Activated CD4-positive, alpha-beta memory T cell treated with anti-CD3 and anti-CD28 coated beads for 36 hours (primary cell): ENCODE measurements around the gene CLEC9A. TPM values are rescaled to one million over a fixed set of nuclear protein-coding genes. Genes with fewer than 3 reads are reported as not detected.

Experiments used
- CTCF ChIA-PET: fragments of 350-600 bp; sonication (Branson Sonifier 250); formaldehyde crosslinking; loops from one replicate; lab custom pipeline; 2021; ENCODE audit warnings: antibody characterized with exemption, inconsistent platforms; lab: Charles Lee
- POLR2A ChIA-PET: fragments of 350-600 bp; sonication (Branson Sonifier 250); formaldehyde crosslinking; loops from one replicate; lab custom pipeline; 2021; ENCODE audit warnings: antibody characterized with exemption; lab: Charles Lee
- DNase-seq: peaks from one replicate; pipeline ENCODE4 v3.0.0-alpha.2; 2020
- H3K27ac Mint-ChIP-seq: one replicate; pipeline ENCODE4 v1.8.0; 2021; ENCODE audit warnings: mixed read lengths
- H3K27me3 Mint-ChIP-seq: one replicate; pipeline ENCODE4 v1.8.0; 2021; ENCODE audit warnings: mixed read lengths
- H3K36me3 Mint-ChIP-seq: one replicate; pipeline ENCODE4 v1.8.0; 2021; ENCODE audit warnings: mixed read lengths
- H3K4me1 Mint-ChIP-seq: one replicate; pipeline ENCODE4 v1.8.0; 2021; ENCODE audit warnings: low read depth, mixed read lengths
- H3K4me3 Mint-ChIP-seq: one replicate; pipeline ENCODE4 v1.8.0; 2021; ENCODE audit warnings: mild to moderate bottlenecking, mixed read lengths
- H3K9me3 Mint-ChIP-seq: one replicate; pipeline ENCODE4 v1.8.0; 2021; ENCODE audit warnings: mixed read lengths
- intact Hi-C: fragments of 100-400 bp; cut with micrococcal nuclease; formaldehyde crosslinking; loops from one replicate; pipeline ENCODE4 v1.15.1; 2023
- total RNA-seq, 2 experiments: library from RNA; stranded (reverse); gene quantifications; one replicate each; pipeline ENCODE4 v1.2.3, GENCODE V29; 2021

CLEC9A gene
- total RNA-seq, 2 experiments from 2014 or later: not detected

DNA sequence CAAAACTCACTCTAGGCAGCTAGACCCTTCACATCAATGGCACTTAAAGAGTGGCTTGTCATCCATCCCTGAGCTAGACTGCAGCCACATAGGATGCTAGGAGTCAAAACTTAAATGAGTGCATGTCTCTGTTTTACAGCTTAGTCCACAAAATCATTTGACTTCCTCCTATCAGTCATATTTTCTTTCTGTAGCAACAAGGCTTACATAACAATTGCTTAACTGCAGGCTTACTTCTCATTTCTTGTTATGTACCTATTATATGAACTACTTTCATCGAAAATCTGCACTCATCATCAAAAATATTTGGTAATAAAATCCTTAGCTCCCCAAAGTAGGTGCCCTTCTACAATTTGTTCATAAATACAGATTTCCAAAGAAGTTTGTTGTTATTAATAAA lies 38.2 kb downstream of the CLEC9A start:
- Mint-ChIP-seq H3K27me3 (peaks cover 11% of the 10 kb centered on the region), H3K4me1 (no peaks in the 10 kb centered on the region), H3K36me3 (no peaks in the 10 kb centered on the region), H3K9me3 (no peaks in the 10 kb centered on the region), H3K27ac (no peak overlapping the region), H3K4me3 (no peak overlapping the region)
- intact Hi-C loops: loop anchor here (2.0 kb wide), 1 partner anchor 26 kb away; no protein-coding TSS in a partner anchor
- POLR2A ChIA-PET: no interaction called here
- no peak for DNase-seq
- CTCF ChIA-PET: interaction anchor here (1.8 kb wide), 1 partner anchor 11 kb away, joined by 4 read pairs; no protein-coding TSS in a partner anchor

DNA sequence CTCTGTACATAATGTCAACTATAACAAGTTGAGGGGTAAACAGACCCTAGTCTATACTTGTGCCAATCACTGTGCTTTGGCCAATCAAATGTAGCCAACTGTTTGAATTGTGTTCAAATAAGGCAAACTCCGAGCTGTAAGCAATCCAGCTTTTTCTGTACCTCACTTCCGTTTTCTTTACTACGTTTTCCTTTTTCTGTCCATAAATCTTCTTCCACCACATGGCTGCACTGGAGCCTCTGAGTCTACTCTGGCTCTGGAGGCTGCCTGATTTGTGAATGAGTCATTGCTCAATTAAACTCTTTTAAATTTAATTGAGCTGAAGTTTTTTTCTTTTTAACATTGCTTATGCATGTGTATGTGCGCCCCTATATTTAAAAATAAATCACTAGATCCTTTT lies 38.6 kb downstream of the CLEC9A start:
- peaks cover 11% of the 10 kb centered on the region for H3K27me3 Mint-ChIP-seq
- no peak overlapping the region for H3K27ac Mint-ChIP-seq
- H3K4me3 Mint-ChIP-seq: no peak overlapping the region
- POLR2A ChIA-PET: no interaction called here
- intact Hi-C loops: loop anchor here (2.0 kb wide), 1 partner anchor 26 kb away; no protein-coding TSS in a partner anchor
- H3K9me3 Mint-ChIP-seq: no peaks in the 10 kb centered on the region
- H3K36me3 Mint-ChIP-seq: no peaks in the 10 kb centered on the region
- H3K4me1 Mint-ChIP-seq: no peaks in the 10 kb centered on the region
- no peak for DNase-seq
- CTCF ChIA-PET: interaction anchor here (1.8 kb wide), 1 partner anchor 11 kb away, joined by 4 read pairs; no protein-coding TSS in a partner anchor

DNA sequence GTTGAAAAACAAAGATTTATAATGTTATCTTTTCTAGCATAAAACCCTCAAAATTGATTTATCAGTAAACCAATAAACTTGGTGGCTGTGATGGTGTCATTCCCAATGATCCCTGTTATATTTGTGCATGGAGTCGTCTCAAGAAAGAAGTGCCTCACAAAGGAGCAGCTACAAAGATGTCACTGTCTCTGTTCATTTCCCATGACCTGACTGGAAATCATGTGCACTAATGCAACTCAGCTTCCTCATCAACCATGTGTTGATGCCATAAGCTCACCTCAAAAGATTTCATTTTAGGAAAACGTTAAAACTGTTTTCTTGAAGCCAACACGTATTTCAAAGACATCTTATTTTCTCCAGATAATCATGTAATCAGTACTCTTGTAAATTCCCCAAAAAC lies 39.5 kb downstream of the CLEC9A start:
- ChIA-PET POLR2A (no interaction called here), CTCF (no interaction called here)
- Mint-ChIP-seq H3K36me3 (no peaks in the 10 kb centered on the region), H3K27ac (no peak overlapping the region), H3K4me3 (no peak overlapping the region), H3K9me3 (no peaks in the 10 kb centered on the region), H3K4me1 (no peaks in the 10 kb centered on the region), H3K27me3 (peaks cover 11% of the 10 kb centered on the region)
- DNase-seq: no peak
- intact Hi-C loops: loop anchor here (2.0 kb wide), 1 partner anchor 25 kb away; no protein-coding TSS in a partner anchor

DNA sequence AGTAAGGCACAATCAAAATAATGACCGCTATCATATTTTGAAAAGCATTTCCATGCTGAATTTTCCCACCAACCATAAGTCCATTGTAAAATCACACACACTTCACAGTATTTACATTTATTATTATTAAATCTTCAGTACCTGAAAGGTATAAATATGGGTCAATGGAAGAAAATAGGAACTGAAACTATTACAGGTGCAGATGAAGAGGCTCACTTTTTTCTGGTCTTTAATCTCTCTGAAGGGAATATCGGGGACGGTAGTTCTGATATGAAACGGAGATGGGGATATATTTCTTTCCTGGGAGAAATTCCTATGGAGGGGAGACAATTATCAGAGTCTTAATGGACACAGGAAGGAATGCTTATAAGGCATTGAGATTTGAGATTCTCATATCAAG lies 39.9 kb downstream of the CLEC9A start:
- no peak for DNase-seq
- Mint-ChIP-seq H3K9me3 (no peaks in the 10 kb centered on the region), H3K4me3 (no peak overlapping the region), H3K36me3 (no peaks in the 10 kb centered on the region), H3K4me1 (no peaks in the 10 kb centered on the region), H3K27me3 (peaks cover 11% of the 10 kb centered on the region), H3K27ac (no peak overlapping the region)
- ChIA-PET POLR2A (no interaction called here), CTCF (no interaction called here)
- intact Hi-C loops: no loop called here

DNA sequence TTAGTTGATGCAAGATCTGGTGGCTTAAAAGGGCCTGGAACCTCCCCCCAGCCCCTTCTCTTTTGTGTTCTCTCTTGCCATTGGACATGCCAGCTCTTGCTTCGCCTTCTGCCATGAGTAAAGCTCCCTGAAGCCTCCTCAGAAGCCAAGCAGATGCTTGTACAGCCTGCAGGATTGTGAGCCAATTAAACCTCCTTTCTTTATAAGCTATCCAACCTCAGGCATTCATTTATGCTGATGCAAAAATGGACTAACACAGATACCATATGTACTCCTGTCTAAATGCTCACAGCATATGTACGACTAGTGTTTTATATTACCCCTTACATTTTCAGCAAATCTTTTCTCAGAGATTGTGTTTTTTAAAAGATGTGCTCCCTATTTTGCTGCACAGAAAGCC lies 41.6 kb downstream of the CLEC9A start:
- Mint-ChIP-seq H3K36me3 (no peaks in the 10 kb centered on the region), H3K4me3 (no peak overlapping the region), H3K4me1 (no peaks in the 10 kb centered on the region), H3K27me3 (peaks cover 11% of the 10 kb centered on the region), H3K9me3 (no peaks in the 10 kb centered on the region), H3K27ac (no peak overlapping the region)
- no peak for DNase-seq
- intact Hi-C loops: no loop called here
- POLR2A ChIA-PET: no interaction called here
- CTCF ChIA-PET: no interaction called here

DNA sequence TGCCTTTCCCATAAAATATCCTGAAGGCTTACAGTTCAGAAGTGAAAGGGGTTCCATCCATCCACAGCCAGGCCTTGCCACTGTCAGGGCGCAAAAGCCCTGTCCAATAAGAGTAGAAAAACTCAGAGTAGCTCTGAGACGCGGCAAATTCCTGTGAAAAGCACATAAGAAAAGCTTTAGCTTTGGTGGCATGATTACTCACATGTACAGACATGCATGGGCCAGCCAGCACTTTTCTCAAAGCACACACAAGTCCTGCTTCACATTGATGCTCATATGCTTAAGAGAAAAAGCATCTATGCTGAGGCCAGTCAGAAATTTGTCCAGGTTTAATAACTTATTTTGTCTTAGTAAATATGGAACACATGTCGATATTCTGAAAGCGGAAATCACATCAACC lies 42.8 kb downstream of the CLEC9A start:
- intact Hi-C loops: no loop called here
- CTCF ChIA-PET: no interaction called here
- Mint-ChIP-seq H3K36me3 (no peaks in the 10 kb centered on the region), H3K27me3 (peaks cover 11% of the 10 kb centered on the region), H3K4me1 (no peaks in the 10 kb centered on the region), H3K4me3 (no peak overlapping the region), H3K27ac (no peak overlapping the region), H3K9me3 (no peaks in the 10 kb centered on the region)
- POLR2A ChIA-PET: no interaction called here
- no peak for DNase-seq

DNA sequence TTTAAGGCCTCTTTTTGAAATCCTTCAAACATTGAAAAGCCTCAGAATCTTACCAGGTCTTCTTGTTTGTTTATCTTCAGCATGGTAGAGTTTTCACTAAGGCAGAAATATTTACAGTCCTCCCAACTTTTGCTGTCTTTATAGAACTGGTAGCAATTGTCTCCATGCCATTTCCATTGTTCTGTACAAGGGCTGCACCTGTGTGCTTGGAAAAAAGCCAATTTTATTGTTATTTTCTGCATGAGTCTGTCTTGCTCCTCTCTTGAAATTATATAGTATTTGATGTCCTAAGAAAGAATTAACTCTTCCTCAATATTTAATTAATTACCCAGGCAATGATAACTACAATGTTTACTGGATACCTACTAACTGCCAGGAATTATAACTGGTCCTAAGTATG lies 45.0 kb downstream of the CLEC9A start:
- intact Hi-C loops: no loop called here
- Mint-ChIP-seq H3K9me3 (no peaks in the 10 kb centered on the region), H3K36me3 (no peaks in the 10 kb centered on the region), H3K4me3 (no peak overlapping the region), H3K27ac (no peak overlapping the region), H3K4me1 (no peaks in the 10 kb centered on the region), H3K27me3 (peaks cover 19% of the 10 kb centered on the region)
- no peak for DNase-seq
- ChIA-PET POLR2A (no interaction called here), CTCF (no interaction called here)

DNA sequence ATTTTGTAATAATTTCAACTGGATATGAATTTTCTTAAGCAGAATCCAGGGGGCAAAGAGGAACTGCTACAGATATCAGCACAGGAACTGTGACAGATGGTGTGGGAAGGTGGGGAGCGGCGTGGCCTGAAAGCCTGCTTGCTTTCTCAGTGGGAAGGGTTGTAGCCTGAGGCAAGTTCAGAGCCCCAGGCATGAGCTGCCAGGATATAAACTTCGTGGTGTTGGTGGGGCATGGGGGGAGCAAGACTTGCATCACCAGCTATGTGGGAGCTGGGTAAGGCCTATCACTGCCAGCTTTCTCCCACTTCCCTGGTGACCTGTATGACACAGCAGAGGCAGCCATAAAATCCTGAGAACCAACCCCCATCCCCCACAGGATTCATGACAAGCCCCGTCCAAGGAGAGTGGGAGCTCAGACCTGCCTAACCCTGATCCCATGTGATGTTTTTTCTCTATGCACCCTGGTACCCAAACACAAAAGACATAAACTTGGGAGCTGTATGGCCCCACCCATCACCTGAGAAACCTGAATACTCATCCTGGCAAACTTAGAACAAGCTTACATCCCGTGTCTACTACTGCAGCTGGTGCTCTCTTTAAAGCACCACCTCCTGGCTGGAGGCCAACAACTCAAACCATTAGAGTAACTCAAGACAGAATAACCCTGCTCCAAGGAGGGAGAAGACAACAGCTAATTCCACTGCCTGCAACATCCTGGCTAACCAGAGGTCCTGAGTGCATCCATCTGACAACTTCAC lies 51.8 kb downstream of the CLEC9A start:
- Mint-ChIP-seq H3K4me1 (no peaks in the 10 kb centered on the region), H3K27ac (no peak overlapping the region), H3K4me3 (no peak overlapping the region), H3K9me3 (peaks cover 10% of the 10 kb centered on the region), H3K36me3 (peaks cover 4% of the 10 kb centered on the region), H3K27me3 (peaks cover 25% of the 10 kb centered on the region)
- CTCF ChIA-PET: interaction anchor here (1.6 kb wide), 1 partner anchor 57 kb away, joined by 5 read pairs; no protein-coding TSS in a partner anchor
- DNase-seq: no peak
- POLR2A ChIA-PET: no interaction called here
- intact Hi-C loops: no loop called here

DNA sequence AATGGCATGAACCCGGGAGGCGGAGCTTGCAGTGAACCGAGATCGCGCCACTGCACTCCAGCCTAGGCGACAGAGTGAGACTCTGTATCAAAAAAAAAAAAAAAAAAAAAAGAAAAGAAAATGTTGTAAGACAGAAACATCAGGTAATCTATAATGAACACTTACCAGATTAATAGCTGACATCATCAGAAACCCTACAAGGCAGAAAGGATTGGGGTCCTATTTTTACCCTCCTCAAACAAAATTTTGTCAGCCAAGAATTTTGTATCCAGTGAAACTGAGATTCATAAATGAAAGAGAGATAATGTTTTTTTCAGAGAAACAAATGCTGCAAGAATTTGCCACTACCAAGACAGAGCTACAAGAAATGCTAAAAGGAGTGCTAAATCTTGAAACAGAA lies 54.3 kb downstream of the CLEC9A start:
- no peak overlapping the region for H3K27ac Mint-ChIP-seq
- POLR2A ChIA-PET: no interaction called here

DNA sequence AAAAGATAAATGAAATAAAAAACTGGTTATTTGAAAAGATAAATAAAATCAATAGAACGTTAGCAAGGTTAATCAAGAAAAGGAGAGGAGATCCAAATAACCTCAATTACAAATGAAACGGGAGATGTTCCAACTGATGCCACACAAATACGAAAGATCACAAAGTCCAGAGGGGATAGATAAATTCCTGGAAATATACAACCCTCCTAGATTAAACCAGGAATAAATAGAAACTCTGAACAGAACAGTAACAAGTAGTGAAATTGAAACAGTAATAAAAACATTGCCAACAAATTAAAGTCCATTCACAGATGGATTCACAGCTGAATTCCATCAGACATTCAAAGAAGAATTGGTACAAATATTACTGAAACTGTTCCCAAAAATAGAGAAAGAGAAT lies 55.9 kb downstream of the CLEC9A start:
- no peak overlapping the region for H3K4me3 Mint-ChIP-seq
- CTCF ChIA-PET: no interaction called here
- peaks cover 3% of the 10 kb centered on the region for H3K4me1 Mint-ChIP-seq
- peaks cover 4% of the 10 kb centered on the region for H3K36me3 Mint-ChIP-seq
- H3K27me3 Mint-ChIP-seq: peaks cover 17% of the 10 kb centered on the region
- H3K27ac Mint-ChIP-seq: no peak overlapping the region
- POLR2A ChIA-PET: no interaction called here
- H3K9me3 Mint-ChIP-seq: peaks cover 10% of the 10 kb centered on the region
- intact Hi-C loops: no loop called here
- DNase-seq: no peak

More for the DNA sequence above, 54.3 kb downstream of the CLEC9A start:
- H3K4me3 Mint-ChIP-seq: no peak overlapping the region
- peaks cover 10% of the 10 kb centered on the region for H3K9me3 Mint-ChIP-seq
- intact Hi-C loops: no loop called here
- peaks cover 4% of the 10 kb centered on the region for H3K36me3 Mint-ChIP-seq
- H3K4me1 Mint-ChIP-seq: no peaks in the 10 kb centered on the region
- no peak for DNase-seq
- CTCF ChIA-PET: no interaction called here
- H3K27me3 Mint-ChIP-seq: peaks cover 18% of the 10 kb centered on the region

DNA sequence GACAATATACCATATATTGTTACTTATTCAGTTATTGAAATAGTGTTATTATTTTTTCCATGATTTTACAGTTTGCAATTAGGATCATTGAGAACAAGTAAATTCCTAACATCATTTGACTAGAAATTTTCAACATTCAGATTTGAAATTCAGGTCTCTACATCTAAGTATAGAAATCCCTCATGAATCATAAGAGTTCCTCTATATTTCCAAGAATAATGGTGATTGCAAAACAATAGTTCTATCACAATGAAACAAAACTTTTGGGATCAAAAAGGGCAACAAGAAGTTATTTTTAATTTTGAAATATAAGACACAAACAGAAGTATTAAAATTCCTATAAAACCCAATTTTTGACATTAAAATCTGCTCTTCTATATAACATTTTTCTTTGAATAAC lies 57.5 kb downstream of the CLEC9A start:
- peaks cover 4% of the 10 kb centered on the region for H3K36me3 Mint-ChIP-seq
- intact Hi-C loops: no loop called here
- POLR2A ChIA-PET: no interaction called here
- H3K4me1 Mint-ChIP-seq: peaks cover 3% of the 10 kb centered on the region
- peaks cover 10% of the 10 kb centered on the region for H3K9me3 Mint-ChIP-seq
- H3K27me3 Mint-ChIP-seq: peaks cover 12% of the 10 kb centered on the region
- H3K4me3 Mint-ChIP-seq: no peak overlapping the region
- CTCF ChIA-PET: no interaction called here
- no peak overlapping the region for H3K27ac Mint-ChIP-seq
- no peak for DNase-seq

DNA sequence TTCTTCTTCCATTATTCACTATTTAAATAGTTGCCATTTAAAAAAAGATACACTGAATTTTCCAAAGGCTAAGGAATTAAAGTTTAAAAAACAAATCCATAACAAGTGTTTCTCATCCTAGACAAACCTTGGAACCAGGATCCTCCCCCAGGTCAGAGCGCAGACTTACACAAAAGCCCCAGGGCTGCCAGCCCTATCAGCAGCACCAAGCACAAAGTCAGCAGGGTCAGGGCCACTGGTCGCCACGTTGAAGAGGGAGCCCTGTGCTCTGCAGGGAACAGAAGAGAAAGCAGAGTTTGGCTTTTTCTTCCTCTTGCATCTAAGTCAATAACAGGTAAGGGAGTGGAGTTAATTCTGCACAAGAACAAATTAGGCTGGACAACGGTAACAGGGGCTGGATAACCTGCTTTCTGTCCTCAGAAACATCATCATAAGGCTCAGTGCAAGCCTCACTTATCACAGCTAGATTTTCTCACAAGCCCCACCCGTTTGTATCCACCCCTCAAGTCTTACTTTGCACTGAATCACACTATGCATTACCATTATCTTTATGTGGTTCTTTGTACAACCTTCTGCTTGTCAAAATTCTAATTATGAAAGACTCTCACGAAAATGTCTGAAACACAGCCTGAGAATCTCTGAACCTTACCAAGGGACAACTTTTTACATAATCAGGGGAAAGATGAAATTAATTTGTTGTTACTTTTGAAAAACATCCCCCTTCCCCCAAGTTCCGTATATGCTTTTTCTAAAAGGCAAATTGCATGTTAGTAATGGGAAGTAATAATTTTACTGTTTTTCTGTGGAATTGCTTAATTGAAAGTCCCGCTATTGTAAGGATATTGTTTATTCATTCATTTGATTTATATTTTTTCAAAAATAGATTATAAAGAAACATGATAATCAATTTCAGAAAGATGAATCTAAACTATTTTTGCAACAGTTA lies 58.7 kb downstream of the CLEC9A start:
- Mint-ChIP-seq H3K27me3 (peaks cover 10% of the 10 kb centered on the region), H3K4me1 (peaks cover 3% of the 10 kb centered on the region), H3K4me3 (no peak overlapping the region), H3K9me3 (peaks cover 4% of the 10 kb centered on the region), H3K36me3 (peaks cover 1% of the 10 kb centered on the region), H3K27ac (no peak overlapping the region)
- CTCF ChIA-PET: no interaction called here
- intact Hi-C loops: no loop called here
- no peak for DNase-seq
- POLR2A ChIA-PET: no interaction called here
